Neuron (in vitro differentiated cells): Measurements from ENCODE around the gene GIMAP8.

Experiments
- H2AFZ ChIP-seq: one replicate; pipeline ENCODE4 v1.6.1; 2013; ENCODE audit warnings: low read depth, mild to moderate bottlenecking, inconsistent platforms, low read length, moderate library complexity
- H3K27me3 ChIP-seq: one replicate; pipeline ENCODE4 v1.6.1; 2013; ENCODE audit warnings: low read length; ENCODE audit not compliant: insufficient read depth
- H3K36me3 ChIP-seq: one replicate; pipeline ENCODE4 v1.6.1; 2013; ENCODE audit warnings: low read length; ENCODE audit not compliant: insufficient read depth
- H3K4me1 ChIP-seq: one replicate; pipeline ENCODE4 v1.6.1; 2013; ENCODE audit warnings: low read length; ENCODE audit not compliant: insufficient read depth
- H3K4me3 ChIP-seq: 2 replicates; pipeline ENCODE4 v1.5.1; 2013; ENCODE audit warnings: mild to moderate bottlenecking, low read length, moderate library complexity
- H3K9me3 ChIP-seq: one replicate; pipeline ENCODE4 v1.6.1; 2013; ENCODE audit warnings: low read length

The GIMAP8 gene

DNA sequence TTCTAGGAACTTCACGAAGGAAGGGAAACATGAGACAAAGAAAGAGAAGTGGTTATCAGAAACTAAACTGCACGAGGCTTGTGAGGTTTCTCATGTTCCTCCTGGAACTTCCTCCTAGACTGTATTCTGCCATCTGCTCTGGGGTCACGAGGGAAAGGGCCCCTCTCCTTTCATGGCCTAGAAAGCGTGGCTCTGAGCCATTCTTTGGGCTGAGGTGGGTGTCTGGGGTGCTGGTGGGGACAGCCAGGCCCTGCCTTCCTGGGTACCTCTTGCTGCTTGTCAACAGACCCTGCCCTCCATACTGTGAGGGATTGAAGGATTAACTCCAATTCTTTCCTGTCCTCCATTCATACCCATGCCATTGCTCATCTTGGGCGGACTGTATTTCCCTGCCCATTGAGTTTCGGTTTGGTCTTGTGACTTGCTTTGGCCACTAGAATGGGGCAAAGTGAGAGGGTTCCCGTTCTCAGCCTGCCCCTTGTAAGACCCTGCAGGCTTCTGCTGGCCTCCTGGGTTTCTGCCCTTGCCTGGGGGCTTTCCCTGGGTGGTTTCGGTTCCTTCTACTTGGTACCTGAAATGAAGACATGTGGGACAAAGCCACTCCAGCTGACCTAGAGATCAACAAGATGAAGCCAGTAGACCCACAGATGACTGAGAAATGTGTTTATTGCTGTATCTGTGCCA, 14.9 kb upstream of the GIMAP8 start:
- Histone ChIP-seq H2AFZ (no peak overlapping the region), H3K9me3 (no peaks in the 10 kb centered on the region), H3K4me1 (no peaks in the 10 kb centered on the region), H3K27me3 (peaks cover 3% of the 10 kb centered on the region), H3K36me3 (no peaks in the 10 kb centered on the region), H3K4me3 (no peak overlapping the region)

DNA sequence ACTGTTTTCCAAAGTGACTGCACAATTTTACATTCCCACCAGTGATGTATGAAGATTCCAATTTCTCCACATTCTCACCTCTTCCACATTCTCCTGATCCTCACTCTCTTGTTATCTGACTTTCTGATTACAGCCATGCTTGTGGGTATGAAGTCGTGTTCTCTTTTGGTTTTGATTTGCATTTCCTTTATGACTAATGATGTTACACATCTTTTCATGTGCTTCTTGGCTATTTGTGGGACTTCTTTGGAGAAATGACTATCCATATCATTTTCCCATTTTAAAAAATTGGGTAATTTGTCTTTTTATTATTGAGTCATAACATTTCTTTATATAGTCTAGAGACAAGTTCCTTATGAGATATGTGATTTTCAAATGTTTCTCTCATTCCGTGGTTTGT, 10.5 kb upstream of the GIMAP8 start:
- H2AFZ ChIP-seq: no peak overlapping the region
- H3K4me1 ChIP-seq: no peaks in the 10 kb centered on the region
- H3K4me3 ChIP-seq: no peak overlapping the region
- H3K27me3 ChIP-seq: no peaks in the 10 kb centered on the region
- H3K36me3 ChIP-seq: no peaks in the 10 kb centered on the region
- H3K9me3 ChIP-seq: no peaks in the 10 kb centered on the region

DNA sequence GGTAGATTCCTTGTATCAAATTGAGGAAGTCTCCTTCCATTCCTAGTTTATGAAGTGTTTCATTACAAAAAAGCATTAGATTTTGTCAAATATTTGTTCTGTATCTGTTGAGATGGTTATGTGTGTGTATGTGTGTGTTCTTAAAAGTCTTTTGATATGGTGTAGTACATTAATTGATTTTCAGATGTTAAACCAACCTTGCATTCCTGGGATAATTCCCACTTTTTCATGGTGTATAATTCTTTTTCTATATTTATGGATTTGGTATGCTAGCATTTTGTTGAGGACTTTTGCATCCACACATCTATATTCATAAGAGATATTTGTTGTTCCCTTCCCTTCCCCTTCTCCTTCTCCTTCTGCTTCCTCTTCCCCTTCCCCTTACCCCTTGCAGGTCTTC, 8.9 kb upstream of the GIMAP8 start:
- H3K27me3 ChIP-seq: no peaks in the 10 kb centered on the region
- no peak overlapping the region for H3K4me3 ChIP-seq
- no peak overlapping the region for H2AFZ ChIP-seq
- no peaks in the 10 kb centered on the region for H3K36me3 ChIP-seq
- no peaks in the 10 kb centered on the region for H3K4me1 ChIP-seq
- no peaks in the 10 kb centered on the region for H3K9me3 ChIP-seq

DNA sequence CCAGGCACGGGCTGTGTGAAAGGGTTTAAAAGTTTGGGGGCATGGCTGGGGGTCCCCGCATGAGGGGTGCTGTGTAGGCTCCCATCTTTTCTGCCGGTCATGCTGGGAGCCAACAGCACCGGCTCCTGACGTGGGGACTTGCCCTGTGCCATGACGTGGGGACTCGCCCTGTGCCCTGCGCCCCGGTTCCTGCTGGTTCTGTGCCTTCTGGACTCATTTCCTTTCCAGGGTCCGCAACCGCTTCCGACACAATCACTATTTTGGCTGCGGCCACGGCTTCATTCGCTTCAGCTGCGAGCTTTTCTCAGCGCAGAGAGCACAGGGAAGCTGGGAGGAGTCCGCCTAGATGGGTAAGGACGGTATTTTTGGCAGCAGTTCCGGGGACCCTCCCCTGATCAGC, 7.6 kb upstream of the GIMAP8 start:
- Histone ChIP-seq H3K4me1 (no peaks in the 10 kb centered on the region), H3K36me3 (no peaks in the 10 kb centered on the region), H2AFZ (no peak overlapping the region), H3K9me3 (no peaks in the 10 kb centered on the region), H3K4me3 (no peak overlapping the region), H3K27me3 (no peaks in the 10 kb centered on the region)

- Histone ChIP-seq H3K36me3 (no peaks in the 10 kb centered on the region), H3K27me3 (peaks cover under 1% of the 10 kb centered on the region), H3K4me3 (no peak overlapping the region), H3K9me3 (no peaks in the 10 kb centered on the region), H3K4me1 (no peaks in the 10 kb centered on the region), H2AFZ (no peak overlapping the region)
Observed at GRCh38 chr7:150443793-150444540, 6.5 kb upstream of the GIMAP8 start.

- Histone ChIP-seq H3K4me1 (no peaks in the 10 kb centered on the region), H3K36me3 (no peaks in the 10 kb centered on the region), H3K4me3 (no peak overlapping the region), H3K9me3 (no peaks in the 10 kb centered on the region), H3K27me3 (peaks cover 8% of the 10 kb centered on the region), H2AFZ (no peak overlapping the region)
Observed at GRCh38 chr7:150444674-150445365, 5.6 kb upstream of the GIMAP8 start.

DNA sequence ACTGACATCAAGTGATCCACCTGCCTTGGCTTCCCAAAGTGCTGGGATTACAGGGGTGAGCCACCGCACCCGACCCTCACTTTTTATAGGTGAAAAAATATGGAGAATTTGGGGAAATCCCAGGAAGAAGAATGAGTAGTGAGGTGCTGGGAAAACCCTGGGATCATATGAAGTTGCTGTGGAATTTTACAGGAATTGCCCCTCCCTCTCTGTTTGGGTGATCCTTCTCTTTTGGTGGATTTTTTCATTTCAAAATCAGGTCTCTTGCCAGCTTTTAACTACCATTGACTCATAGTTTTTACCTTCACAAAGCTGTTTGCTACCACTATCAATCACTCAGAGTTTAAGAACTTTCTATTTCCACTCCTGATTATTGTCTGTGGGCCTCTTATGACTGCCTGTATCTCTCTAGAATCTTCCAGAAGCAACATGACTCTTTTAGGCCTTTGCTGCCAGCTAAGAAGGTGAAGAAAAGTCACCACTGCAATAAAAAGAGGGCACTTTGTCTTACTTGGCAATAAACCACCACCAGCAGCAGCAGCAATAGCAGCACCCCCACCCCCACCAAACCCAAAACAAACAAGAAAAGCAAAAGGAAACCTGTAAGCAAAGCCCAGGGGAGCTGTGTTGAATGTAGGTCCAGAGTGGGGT, 4.0 kb upstream of the GIMAP8 start:
- H3K9me3 ChIP-seq: no peaks in the 10 kb centered on the region
- no peak overlapping the region for H2AFZ ChIP-seq
- H3K36me3 ChIP-seq: no peaks in the 10 kb centered on the region
- H3K4me3 ChIP-seq: no peak overlapping the region
- H3K27me3 ChIP-seq: peaks cover 15% of the 10 kb centered on the region
- no peaks in the 10 kb centered on the region for H3K4me1 ChIP-seq

DNA sequence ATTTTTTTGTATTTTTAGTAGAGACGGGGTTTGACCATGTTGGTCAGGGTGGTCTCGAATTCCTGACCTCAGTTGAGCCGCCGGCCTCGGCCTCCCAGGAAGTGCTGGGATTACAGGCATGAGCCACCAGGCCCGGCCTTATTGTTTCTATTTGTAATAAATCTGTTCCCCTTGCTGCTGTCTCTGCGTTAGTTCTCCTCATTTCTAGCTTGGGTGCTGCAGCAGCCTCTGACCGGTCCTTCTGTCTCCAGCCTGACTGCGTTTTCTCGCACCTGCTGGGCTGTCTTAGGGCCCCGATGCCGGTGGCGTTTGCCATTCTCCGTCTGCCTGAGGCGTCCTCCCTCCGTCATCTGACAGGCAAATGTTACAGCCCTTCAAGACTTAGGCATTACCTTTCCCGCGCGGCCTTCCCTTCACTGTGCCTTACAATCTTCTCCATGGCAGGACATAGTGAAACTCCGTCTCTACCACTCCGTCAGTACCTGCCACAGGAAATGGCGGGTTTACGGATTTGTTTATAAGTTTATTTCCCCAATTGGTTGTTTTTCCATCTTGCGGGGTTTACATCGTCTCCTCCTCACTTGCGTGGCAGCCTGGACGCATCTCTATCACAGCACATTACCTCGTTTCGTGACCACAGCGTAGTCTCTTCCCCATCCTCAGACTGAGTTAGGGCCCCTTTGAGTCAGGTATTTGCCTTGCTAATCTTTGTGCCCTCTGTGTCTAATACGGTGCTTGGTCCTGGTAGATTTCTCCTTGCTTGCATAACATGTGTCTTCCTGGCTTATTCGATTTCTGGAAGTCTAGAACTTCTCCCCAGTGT, 2.3 kb upstream of the GIMAP8 start:
- H3K36me3 ChIP-seq: no peaks in the 10 kb centered on the region
- no peak overlapping the region for H3K4me3 ChIP-seq
- no peaks in the 10 kb centered on the region for H3K4me1 ChIP-seq
- peaks cover 23% of the 10 kb centered on the region for H3K27me3 ChIP-seq
- H2AFZ ChIP-seq: no peak overlapping the region
- H3K9me3 ChIP-seq: no peaks in the 10 kb centered on the region

- no peaks in the 10 kb centered on the region for H3K36me3 ChIP-seq
- H3K4me3 ChIP-seq: no peak overlapping the region
- no peaks in the 10 kb centered on the region for H3K4me1 ChIP-seq
- no peak overlapping the region for H2AFZ ChIP-seq
- H3K27me3 ChIP-seq: peaks cover 23% of the 10 kb centered on the region
- no peaks in the 10 kb centered on the region for H3K9me3 ChIP-seq
Observed at GRCh38 chr7:150448789-150449147, 1.7 kb upstream of the GIMAP8 start.

DNA sequence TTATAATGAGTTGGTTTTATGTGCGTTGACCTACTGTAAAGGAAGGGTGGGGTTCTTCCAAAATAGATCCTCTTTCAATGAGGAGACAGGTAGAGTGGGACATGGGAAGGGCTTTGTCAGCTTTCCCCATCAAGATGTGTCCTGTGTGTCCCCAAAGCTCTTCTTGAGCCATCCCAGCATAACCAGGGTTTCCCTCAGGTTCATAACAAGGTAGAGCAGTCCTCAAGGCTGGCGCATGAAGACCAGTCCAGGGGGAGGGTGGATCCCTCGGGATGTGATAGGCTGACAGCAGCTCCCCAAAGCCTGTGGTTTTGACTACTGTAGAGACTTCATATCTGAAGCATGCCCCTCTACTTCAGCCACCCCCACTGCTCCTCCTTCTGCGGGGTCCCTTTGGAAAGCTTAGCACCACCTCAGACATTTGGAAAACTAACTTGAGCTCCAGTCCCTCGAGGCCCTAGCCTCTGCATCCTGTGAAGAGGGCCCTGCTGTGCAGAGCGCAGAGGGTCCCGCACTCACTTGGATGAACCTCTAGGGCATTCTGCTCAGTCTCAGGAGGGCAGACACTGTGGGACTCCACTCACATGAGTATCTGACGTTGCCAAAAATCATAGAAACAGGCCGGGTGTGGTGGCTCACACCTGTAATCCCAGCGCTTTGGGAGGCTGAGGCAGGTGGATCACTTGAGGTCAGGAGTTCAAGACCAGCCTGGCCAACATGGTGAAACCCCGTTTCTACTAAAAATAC, 1.1 kb upstream of the GIMAP8 start:
- Histone ChIP-seq H3K27me3 (peaks cover 23% of the 10 kb centered on the region), H3K36me3 (no peaks in the 10 kb centered on the region), H3K9me3 (no peaks in the 10 kb centered on the region), H2AFZ (no peak overlapping the region), H3K4me3 (no peak overlapping the region), H3K4me1 (no peaks in the 10 kb centered on the region)

GRCh38 chr7:150451097-150451793, 815 bp downstream of the GIMAP8 start:
- no peaks in the 10 kb centered on the region for H3K9me3 ChIP-seq
- no peak overlapping the region for H2AFZ ChIP-seq
- H3K27me3 ChIP-seq: peaks cover 23% of the 10 kb centered on the region
- H3K4me1 ChIP-seq: no peaks in the 10 kb centered on the region
- H3K36me3 ChIP-seq: no peaks in the 10 kb centered on the region
- H3K4me3 ChIP-seq: no peak overlapping the region
